ENCODE results near the gene SLC35F2.
"Not testable (repeated sequence)": the region's sequence is repeated elsewhere in the genome, so short reads cannot be mapped to it uniquely, and the experiment has no call there.

Gene SLC35F2

DNA sequence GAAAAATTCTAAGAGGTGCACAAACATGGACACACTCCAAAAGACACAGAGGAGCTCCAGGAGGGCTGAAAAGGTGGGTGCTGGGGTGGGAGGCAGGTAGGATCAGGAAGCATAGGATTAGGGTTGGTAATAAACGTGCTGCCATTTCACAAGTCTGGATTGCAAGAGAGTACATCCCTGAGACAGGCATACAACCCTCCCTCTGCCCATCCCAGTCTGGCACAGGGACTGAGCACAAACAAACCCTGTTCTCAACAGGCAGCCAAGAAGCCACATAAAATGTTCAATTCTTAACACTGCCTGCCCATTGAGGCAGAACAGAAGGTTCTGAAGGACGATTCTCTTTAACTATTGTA, 18.5 kb downstream of the SLC35F2 start:
- DNase-seq, result peak in 3 of 4 experiments; percentile 11 to 30 (median 11)

DNA sequence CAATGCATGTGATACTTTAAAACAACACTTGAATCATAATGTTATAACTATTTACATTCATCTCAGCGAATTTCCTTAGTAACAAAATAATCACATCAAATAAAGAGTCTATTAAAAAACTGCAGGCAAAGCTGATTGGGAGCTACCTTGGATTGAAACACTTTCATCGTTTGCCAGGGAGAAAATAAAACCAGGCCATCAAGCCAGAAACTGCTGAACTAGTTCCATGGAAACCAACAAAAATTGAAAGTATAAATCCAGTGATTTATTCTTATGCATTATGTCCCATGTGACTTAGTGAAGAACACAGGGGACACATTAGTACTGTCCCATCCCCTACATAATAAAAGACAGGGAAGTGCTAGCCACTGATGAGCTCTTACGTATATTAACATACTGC, 21.7 kb downstream of the SLC35F2 start:
- no peak for DNase-seq

DNA sequence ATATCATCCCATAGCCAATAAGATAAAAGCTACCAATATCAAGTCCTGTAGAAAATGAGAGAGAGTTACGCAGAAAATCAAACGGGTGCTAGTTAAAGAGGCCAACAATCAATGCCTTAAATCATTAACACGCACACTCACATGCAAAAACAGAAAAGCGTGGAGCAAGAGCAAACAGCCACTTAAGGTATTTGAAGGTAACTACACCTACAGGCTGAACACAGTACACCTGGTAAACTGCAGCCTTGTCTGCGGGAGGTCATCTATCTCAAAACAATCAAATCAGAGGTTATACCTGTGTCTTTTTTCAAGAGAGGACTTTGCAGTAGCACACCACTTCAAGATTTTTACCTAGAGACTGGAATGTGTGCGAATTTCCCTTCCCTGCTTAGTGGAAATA, 23.6 kb downstream of the SLC35F2 start:
- DNase-seq, result no peak

DNA sequence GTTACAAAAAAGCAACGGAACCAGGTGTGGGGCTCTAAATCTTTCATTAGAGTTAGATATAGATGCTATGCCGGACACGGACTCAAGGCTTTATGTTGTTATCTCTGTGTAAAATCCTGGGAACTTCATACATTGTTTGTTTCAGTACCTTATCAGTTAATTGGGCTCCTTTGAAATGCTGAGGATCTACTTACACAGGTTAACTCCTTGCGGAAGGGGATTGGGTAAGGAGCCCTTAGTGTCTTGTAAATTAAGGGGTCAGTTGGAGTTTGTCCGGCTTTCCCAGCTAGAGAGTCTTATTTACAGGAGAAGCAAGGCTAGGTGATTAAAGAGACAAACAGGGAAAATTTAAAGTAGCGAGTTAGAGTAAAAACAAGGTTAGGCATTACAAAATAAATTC, 24.7 kb downstream of the SLC35F2 start:
- DNase-seq, result not testable (repeated sequence)

DNA sequence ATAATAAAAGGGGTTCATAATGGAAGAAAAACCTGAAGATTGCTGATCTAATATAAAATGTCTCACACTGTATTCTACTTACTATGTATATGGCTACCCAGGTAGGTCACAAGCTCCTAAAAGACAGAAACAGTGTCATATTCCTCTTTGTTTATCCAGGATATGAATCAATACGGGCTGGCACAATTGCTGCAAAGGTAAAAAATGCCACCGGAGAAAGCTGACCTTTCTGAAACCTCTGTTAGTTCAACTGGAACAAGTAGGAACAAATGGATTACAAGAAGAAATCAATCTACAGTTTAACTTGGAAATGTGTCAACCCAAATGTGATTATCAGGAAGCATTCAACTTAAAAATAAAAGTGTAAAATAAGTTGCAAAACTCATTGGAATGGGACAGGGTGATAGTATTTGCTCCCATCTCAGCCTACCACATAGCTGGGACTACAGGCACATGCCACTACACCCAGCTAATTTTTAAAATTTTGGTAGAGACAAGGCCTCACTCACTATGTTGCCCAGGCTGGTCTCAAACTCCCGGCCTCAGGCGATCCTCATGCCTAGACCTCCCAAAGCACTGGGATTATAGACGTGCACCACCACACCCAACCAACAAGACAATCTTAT, 27.6 kb downstream of the SLC35F2 start:
- DNase-seq, result no peak

DNA sequence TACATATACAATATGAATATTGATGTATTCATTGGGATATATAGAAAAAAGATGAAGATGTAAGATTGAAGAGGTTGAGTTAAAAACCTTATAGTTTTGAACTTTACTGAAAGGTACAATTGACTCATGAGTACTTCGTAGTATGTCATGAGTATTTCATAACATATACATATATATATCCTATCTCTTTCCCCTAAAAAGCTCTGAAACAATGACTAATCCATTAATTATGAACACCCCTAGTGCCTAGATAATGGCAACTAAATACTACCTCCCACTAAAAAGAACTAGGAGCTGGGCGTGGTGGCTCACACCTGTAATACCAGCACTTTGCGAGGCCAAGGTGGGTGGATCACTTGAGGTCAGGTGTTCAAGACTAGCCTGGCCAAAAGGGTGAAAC, 31.5 kb downstream of the SLC35F2 start:
- no peak for DNase-seq

DNA sequence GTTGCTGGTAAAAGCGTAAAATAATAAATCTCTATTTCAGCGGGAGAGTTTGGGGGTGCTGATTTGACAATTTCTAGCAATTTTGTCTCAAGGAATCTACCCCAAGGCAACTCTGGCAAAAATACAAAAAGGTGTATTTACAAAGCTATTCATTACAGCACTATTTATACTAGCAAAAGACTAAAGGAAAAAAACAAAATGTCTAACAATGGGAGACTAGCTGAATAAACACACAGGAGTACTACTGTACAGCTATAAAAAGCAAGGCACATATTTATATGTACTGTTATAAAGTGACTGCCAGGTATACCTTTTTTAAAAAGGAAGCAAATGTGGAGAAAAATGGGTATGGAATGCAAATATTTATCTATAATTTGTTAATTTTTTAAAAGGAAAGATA, 32.7 kb downstream of the SLC35F2 start:
- no peak for DNase-seq

DNA sequence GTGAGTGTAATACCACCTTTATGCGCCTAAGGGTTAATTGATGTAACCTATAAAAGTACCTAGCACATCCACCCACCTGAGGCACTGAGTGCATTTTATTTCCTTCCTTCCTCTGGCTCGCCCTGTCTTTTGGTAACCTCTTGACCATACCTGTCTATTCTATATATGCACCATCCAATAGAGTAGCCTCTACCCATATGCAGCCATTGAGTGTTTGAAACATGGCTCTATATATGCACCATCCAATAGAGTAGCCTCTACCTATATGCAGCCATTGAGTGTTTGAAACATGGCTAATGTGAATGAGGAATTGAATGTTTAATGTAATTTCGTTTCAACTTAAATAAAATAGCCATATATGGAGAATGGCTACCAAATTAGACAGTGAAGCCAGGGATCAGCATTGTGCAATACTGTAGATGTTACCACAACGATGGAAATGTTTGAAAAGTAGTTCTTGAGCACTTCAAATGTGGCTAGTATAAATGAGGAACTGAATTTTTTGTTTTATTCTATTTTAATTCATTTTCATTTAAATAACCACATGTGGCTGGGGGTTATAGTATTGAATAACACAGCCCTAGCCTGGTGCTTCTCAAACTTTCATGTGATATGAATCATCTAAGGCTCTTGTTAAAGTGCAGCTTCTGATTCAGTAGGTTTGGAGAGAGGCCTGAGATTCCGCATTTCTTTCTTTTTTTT, 33.8 kb downstream of the SLC35F2 start:
- peak; percentile 32 to 66 (median 53) for DNase-seq

DNA sequence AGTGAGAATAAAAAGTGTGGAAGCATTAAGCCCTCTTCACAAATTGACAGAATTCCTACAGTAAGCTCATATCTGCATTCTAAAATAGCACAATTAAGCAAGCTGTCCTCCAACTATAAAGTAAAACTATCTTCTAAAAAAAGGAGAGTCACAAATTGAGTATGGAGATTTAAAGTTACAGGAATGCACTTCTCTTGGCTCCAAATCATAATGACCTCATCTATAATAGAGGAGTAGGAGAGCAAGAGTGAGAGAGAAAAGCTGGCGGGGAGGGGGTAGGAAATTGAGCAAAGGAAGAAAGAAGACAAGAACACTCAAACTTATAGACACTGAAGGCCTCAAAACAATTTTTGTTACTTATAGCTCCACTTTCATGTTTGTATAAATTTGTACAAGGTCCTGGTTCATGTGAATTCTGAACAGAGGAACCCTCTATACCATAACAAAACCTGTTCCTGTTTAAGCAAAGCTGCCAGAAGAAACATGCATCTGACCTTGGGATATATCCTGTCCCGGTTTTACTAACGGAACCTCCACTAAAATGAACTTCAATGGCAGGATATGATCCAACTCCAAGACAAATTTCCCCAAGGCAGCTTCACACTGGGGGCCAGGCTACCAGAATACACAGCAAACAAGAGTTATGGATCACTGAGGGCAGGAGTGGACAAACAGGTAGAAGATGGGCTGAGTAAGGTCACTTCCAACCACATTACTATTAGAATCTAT, 37.2 kb downstream of the SLC35F2 start:
- DNase-seq, result no peak

DNA sequence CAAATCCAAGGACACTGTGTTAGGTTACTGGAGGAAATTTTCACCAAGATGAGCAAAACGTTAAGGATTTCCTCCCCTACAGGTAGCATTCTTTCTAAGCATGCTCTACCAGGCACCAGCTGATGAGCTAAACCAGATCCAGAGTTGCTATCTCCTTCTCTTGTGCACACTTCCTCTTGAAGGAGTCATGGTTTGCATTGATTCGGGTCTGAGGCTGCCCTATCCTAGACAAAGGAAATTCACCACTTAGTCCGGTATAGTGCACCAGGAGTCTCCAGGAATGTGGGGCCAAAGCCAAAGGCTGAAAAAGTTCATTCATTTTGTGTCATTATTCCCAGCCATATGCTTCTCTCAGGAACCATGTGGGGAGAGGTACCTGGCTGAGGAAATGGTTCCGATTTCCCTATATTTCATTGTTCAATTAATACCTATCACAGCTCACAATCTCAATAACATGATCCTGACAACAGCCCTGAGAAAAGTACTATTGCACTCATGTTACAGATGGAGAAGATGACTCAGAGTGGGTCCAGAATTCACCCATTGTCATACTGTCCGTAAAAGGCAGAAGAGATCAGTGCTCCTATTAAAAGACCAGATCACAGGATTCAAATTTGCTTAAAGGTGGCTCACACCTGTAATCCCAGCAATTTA, 39.1 kb downstream of the SLC35F2 start:
- DNase-seq, result no peak

DNA sequence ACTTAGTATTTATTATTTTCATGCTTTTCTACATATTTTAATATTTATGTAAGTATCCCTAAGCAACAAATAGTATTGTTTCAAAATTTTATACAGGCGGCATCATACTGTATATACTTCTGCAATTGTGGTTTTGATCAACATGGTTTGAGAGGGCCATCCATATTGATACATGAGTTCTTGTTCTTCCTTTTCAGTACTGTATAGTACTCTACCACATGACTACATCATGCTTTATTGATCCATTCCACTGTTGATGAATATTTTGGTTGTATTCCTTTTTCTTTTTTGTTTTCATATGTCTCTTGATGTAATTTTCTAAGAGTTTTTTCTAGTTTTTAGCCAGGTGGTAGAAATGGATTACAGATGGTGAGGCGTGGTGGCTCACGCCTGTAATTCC, 40.1 kb downstream of the SLC35F2 start:
- no peak for DNase-seq

DNA sequence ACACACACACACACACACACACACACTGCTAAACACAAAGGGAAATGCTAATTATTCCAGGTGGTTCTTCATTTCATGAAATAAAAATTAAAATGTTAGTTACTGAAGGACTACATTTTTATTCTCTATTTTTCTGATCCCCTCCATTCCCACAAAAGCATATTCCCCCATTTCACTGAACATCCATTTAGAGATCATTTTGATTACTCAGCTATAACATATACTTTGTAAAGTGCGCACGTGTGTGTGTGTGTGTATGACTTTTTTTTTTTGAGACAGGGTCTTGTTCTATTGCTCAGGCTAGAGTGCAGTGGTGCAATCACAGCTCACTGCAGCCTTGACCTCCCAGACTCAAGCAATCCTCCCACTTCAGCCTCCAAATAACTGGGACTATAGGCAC, 42.6 kb downstream of the SLC35F2 start:
- DNase-seq, result no peak

DNA sequence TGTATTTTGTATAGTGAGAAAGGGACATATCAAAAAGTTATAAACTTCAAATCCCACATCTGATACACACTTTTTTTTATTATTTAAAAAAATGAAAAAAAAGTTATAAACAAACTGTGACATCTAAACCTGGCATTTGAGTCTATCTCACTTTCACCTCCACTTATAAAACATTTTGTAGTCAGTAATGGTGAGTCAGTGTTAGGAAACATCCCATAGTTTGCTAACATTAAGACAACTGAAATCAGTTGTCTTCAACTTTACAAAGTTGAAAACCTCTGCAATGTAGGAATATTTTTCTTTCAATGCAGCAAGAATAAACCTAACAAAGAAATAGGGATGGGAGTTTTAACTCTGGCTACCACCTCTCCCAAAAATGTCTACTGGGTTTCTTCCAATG, 47.7 kb downstream of the SLC35F2 start:
- no peak for DNase-seq

DNA sequence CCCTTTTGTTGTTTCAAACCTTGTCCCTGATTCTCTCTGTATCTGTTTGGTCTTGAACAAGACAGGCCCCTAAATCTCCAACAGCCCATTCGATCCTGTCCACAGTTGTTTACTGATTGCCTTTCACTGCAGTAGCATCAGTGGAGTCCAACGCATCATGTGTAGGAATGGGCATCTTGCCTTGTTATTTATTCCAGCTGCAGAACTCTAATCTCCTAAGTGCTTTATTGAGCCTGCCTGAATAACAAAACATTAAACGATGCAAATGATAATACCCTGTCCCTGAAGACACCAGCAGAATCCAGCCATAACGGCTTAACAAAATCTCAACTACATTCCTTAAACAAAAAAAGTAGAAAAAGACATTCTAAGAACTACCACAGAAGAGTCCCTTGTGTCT, 50.1 kb downstream of the SLC35F2 start:
- DNase-seq, result no peak

DNA sequence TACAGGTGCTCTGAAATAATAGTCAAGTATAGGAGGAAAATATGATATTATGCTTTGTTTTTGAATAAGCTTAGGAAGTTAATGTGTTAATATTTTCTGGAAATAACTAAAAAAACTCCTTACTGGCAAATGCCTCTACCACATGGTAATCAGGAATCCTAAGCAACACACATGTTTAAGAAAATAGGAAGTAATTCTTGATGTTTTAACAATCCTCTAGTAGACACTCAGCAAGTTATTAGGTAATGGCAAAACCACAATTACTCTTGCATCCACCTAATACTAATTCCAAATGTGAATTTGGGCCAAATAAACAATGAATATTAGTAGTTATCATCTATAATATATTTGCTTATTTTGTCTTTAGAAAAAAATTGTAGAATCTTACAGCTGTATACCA, 53.6 kb downstream of the SLC35F2 start:
- peak in 3 of 4 experiments; percentile 14 to 72 (median 61) for DNase-seq

DNA sequence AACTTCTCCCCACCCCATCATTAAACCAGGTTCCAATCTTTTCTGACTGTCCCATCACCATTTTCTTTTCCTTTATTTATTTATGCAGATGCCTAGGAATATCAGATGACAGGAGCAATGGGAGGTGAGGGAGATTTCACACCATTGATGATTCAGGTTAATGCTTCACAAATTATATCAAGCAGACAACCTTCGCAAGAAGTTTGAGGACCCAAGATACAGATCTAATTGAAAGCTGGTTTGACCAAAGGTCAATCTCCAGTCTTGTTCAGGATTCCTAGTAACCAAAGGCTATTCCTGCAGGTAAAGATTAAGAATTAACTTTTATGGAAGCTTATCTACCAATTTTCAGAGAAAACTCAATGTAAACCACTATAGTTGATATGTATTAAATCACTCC, 54.4 kb downstream of the SLC35F2 start:
- DNase-seq, result no peak

DNA sequence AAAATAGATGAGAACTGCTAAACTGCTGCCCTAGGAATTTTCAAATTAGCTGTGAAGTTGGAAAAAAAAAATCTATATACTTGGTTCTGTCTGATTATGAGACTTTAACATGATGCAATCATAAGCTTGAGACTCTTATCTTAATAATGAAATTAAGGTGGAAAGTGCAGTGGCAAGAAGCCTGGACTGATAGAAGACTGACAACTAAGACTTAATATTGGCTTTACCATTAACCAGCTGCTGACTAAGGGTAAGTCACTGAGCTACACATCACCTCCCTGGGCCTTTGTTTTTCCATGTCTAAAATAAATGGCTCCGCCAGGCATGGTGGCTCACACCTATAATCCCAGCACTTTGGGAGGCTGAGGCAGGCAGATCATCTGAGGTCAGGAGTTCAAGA, 56.9 kb downstream of the SLC35F2 start:
- DNase-seq, result no peak

DNA sequence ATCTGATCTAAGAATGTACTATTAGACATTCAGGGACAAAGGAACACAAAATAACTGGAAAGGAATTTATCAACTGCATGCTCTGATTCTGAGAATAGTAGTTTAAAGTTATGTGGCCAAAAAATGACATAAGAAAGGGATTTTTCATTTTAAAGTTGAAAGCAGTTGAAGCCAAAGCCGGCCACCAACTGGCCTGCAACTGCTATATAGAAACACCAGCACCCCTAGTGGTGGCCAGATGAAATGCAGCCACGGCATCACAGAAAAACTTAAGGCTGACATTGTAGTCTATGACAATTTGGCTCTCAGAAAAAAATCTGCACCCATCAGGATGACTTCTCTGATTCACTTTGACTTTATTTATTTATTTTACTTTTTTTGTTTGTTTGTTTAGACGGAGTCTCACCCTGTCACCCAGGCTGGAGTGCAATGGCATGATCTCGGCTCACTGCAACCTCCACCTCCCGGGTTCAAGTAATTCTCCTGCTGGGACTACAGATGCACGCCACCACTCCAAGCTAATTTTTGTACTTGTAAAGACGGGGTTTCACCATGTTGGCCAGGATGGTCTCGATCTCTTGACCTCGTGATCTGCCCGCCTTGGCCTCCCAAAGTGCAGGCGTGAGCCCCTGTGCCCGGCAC, 59.2 kb downstream of the SLC35F2 start:
- DNase-seq, result peak; percentile 80 to 88 (median 84)

DNA sequence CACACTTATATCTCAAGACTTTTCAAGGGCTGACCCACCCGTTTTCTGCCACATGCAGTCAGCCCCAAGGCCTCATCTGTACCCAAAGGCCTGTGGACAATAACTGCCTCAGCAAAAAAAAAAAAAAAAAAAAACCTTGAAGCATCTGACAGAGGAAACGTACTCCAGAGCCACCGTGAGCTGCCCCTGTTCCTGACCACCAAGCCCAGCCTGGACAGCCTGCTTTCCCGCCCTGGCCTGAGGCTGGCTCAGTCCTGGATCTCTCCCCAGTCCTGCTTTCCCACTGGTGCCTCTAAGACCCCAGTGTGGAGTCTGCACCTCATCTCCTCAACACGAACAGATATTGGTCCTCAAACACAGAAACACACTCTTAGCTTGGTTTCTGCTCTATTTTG, 66.5 kb downstream of the SLC35F2 start:
- DNase-seq, result no peak

DNA sequence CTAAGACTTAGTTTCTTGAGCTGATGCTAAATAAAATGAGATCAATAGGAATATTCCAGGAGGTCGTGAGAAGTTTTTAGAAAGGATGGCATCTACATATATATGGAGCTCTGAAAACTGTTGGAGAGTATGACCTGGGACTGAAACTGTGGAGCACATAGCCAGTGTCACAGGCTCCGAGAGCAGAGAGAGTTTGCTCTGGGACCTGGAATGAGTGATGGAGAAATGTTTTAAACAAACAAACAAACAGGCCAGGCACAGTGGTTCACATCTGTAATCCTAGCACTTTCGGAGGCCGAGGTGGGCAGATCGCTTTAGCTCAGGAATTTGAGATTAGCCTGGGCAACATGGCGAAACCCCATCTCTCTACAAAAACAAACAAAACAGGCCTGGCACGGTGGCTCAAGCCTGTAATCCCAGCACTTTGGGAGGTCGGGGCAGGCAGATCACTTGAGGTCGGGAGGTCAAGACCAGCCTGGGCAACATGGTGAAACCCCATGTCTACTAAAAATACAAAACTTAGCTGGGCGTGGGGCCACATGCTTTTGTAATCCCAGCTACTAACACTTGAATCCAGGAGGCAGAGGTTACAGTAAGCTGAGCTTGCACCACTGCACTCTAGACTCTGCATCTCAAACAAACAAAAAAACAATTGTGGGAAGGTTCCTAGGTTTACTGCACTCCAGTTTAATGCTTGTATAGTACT, 67.1 kb downstream of the SLC35F2 start:
- no peak for DNase-seq

DNA sequence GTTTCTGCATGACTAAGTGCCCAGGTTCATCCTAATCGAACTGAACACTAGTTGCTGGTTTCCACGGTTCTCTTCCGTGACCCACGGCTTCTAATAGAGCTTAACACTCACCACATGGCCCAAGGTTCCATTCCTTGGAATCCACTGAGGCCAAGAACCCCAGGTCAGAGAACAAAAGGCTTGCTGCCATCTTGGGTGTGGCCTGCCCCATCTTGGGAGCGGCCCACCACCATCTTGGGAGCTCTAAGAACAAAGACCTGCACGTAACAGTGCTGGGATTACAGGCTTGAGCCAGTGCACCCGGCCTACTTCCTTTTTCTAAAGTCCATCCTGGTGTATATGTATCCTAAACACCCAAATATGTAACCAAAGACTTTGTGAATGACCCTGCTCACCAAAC, 68.8 kb downstream of the SLC35F2 start:
- no peak for DNase-seq

DNA sequence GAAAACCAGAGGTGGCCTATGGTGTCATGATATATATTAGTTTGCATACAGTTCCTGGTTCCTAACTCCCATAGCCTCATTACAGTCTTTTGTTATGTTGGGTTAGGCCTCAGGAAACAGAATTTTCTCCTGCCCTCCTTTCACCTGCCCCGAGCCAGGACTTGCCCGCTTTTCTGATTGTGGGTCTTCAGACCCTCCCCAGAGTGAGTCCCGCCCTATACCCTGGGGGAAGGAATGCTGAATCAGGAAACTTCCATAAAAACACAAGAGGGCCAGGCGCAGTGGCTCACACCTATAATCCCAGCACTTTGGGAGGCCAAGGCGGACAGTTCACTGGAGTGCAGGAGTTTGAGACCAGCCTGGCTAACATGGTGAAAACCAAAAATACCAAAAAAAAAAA, 70.9 kb downstream of the SLC35F2 start:
- DNase-seq, result no peak
